Measurements from ENCODE around the gene SPARCL1.

DNA sequence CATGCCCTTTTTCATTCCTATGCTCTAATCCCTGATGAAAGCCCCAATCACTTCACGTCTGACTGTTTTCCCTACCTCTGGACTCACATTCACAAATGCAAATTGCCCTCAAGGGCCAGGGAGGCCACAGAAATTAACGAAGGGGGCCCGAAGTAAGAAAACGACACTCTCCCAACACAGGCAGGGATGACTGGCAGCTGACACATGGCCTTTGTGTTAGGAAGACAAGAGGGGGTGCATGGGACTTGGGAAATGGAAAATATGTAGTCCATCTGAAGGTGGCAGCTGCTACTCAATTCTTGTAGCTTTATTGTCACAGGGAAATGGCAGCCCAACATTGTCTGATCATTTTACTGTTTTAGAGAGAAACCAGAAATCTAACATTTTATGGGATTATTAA lies 12.3 kb upstream of the SPARCL1 start:
- TF ChIP-seq, protein P1, sequence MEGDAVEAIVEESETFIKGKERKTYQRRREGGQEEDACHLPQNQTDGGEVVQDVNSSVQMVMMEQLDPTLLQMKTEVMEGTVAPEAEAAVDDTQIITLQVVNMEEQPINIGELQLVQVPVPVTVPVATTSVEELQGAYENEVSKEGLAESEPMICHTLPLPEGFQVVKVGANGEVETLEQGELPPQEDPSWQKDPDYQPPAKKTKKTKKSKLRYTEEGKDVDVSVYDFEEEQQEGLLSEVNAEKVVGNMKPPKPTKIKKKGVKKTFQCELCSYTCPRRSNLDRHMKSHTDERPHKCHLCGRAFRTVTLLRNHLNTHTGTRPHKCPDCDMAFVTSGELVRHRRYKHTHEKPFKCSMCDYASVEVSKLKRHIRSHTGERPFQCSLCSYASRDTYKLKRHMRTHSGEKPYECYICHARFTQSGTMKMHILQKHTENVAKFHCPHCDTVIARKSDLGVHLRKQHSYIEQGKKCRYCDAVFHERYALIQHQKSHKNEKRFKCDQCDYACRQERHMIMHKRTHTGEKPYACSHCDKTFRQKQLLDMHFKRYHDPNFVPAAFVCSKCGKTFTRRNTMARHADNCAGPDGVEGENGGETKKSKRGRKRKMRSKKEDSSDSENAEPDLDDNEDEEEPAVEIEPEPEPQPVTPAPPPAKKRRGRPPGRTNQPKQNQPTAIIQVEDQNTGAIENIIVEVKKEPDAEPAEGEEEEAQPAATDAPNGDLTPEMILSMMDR (IDR thresholded peaks at IDR 0.05; ENCODE audit: low read depth, low read length, poor library complexity, severe bottlenecking), result no peak
- no peak for TF ChIP-seq EZH2phosphoT487 (IDR thresholded peaks at IDR 0.05; ENCODE audit: borderline replicate concordance, low read length)

All from DOHH2 (cell line).